ENCODE measurements around the gene TMCC1.
"Not testable (repeated sequence)": the region's sequence is repeated elsewhere in the genome, so short reads cannot be mapped to it uniquely, and the experiment has no call there.

The TMCC1 gene

DNA sequence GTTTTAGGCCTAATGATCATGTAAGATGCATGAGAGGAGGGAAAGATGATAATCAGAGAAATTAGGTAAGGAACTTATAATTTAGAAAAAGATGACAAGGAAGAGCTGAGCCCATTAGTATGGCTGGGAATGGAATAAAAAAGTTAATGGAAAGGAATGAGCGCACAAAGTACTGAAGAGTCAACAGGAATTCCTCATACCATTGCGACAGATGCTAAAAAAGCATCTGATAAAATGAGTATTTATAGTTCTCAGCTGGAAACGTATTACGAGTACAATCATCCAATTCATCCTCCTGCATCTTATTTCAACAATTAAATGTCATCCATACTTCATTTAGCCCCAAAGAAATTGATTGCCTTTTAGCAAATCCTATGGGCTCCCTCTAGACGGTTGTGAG is 58.9 kb downstream of the TMCC1 start:
- no peak for DNase-seq

DNA sequence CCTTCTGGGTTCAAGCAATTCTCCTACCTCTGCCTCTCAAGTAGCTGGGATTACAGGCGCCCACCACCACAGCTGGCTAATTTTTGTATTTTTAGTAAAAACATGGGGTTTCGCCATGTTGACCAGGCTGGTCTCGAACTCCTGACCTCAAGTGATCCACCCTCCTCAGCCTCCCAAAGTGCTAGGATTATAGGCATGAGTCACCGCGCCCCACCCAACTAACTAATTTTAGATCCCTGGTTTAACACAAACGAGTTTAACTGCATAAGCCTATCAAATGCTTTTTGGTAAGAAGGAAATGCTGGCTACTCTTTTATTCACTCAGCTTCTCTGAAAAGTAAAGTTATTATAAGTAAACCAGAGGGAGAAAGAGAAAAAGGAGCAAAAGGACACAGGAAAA is 61.6 kb downstream of the TMCC1 start:
- not testable (repeated sequence) for DNase-seq

DNA sequence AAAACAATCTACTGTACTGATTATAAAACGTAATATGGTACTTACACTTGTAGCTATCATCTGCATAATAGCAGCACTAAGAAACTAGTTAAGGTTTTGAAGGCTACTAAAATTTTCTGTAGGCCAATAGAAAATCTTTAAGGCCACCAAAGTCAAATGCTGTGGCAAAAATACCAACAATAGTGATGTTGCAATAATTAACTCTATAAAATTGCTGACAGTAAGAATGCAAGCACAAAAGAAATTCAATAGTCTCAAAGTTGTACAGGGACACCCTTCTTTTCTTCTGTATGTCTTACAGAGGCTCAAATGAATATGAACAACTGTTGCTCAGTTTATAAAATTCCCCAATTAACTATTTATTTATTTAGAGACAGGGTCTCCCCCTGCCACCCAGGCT is 62.0 kb downstream of the TMCC1 start:
- DNase-seq: no peak

DNA sequence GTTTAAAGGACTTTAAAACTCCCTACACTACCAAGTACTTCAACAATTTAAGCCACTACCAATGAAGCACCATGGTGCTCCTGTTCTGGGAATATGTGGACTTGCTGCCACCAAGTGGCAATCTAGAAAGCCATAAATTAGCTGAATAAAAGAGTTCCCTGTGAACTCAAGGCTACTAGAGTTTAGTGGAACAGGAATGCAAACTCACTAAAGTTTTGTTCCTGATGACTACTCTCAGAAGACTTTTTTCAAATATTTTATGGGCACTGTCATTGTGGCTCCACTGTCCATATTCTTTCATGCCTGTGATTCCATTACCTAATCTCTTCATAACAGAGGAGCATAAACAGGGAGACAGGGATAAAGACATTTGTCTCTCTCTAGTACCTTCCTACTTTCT is 63.9 kb downstream of the TMCC1 start:
- DNase-seq: peak; percentile 39

DNA sequence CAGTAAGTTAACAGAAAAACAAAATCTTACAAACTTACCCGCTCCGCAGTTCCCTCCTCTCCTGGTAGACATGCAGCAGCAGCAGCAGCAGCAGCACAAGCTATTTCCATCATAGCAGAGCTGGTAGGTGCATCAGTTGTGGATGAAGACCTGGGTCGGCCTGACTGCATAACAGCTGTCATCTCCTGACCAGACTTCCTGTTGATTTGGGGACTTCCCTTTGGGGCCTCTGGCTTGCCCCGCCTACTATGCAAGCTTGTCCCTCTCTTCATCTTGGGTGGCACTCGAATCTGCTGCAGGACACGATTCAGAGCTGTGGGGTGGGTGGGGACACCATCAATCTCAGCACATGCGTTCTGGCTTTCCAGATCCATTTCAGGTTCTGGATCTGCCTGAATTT is 65.7 kb downstream of the TMCC1 start:
- DNase-seq: no peak

DNA sequence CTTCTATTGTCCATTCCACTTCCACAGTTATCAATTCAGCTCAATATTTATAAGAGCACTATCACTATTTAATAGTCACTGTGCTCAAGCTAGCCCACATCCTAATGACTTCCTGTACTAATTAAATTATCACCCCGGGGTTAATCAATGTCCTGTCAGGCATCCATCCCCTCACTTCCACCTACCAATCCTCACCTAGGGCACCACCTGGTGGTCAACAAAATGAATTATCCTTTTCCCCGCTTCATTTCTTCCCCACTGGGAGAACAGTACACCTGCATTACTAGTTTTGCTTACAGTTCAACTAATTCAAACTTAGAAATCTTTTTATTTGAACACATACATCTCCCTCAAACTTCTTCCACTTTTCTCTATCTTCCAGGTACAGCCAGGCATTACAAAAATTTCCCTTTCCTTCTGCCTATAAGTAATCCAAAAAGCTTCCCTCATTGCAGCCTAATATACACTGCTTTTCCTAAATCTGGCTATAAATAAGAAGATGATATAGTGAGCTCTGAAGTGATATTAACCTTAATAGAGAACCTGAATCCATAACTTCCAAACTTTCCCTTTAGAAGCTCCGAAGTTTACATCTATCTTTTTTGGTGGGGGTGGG is 68.5 kb downstream of the TMCC1 start:
- peak; percentile 19 for DNase-seq

DNA sequence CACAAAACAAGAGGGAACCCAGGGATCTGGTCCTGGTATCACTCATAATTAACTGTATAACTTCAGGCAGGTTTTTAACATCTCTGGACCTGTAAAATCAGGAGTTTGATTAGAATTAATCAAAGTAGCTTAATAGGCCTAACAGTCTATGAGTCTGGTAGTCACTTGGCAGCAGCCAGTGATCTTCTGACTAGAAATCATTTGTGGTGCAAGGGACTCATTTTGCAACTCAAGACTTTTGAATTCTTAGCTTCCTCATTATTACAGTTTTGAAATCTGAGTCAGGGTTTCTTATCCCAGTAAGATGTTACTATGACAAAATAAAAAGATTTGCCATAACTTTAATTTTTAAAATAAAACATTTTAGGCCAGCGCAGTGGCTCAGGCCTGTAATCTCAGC is 70.8 kb downstream of the TMCC1 start:
- DNase-seq: no peak

DNA sequence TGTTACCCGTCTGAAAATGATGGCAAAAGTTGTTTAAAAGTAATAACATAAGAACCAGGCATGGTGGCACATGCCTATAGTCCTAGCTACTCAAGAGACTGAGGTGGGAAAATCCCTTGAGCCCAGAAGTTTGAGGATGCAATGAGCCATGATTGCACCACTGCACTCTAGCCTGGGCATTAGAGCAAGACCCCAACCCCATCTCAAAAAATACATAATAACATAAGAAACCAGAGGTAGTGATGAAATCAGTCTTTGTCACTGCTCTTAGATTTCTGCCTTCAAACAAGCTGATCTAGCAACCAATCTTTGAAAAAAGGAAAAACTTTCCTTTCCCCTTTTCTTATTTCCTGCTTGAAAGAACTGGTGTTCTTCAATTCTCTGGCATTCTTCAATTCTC is 71.3 kb downstream of the TMCC1 start:
- no peak for DNase-seq

DNA sequence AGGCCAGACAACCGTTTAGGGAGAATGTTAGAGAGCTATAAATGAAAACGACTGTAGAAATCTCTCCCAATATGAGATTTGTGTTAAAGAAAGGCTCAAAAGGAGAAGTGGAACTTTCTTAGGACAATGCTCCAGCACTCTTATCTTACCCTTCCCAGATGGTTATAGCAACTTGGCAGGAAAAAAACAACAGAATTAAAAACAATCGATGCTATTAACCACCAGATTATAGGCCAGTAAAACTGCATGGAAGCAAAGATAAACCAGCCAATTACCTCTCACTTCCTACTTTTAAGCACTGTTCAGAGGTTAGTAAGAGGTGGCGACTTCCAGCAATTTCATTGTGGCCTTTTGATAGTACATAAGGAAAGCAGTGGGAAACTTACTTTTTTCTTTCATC is 72.9 kb downstream of the TMCC1 start:
- no peak for DNase-seq

DNA sequence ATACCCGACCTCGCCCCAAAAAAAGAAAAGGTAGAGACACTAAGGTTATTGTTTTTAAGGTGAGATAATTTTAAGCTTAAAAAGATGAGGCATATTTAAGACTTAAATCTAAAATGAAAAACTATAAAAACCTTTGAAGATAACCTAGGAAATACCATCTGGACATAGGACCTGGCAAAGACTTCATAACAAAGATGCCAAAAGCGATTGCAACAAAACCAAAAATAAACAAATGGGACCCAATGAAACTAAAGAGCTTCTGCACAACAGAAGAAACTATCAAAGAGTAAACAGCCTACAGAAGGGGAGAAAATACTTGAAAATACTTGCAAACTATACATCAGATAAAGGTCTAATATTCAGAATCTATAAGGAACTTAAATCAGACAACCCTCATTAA is 80.9 kb downstream of the TMCC1 start:
- DNase-seq: no peak

DNA sequence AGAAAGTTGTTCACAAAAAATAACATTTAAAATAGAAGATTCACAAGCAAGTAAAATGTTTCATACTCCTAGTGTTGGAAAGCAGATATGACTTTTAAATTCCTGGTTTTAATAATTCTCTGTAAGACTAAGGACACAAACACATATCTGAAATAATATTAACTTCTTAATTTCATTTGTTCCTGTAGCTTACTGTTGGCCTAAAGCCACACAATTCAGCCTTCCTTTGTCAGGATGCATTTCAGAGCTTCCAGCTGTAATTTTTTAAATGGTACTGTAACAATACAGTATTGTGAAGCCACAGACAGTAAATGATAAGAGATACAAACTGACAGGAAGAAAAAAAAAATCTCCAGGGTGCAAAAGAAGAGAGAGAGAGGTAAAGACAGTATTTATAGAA is 84.2 kb downstream of the TMCC1 start:
- no peak for DNase-seq

DNA sequence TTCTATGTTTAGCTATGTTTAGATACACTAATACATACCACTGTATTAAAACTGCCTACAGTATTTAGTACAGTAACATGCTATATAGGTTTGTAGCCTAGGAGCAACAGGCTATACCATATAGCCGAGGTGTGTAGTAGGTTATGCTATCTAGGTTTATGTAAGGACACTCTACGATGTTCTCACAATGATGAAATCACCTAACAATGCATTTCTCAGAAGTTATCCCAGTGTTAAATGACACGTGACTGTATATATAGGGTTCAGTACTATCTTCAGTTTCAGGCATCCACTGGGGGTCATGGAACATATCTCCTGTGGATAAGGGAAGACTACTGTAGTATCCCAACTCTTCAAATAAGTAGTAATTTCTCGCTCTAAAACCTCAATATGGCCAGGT is 97.4 kb downstream of the TMCC1 start:
- no peak for DNase-seq

DNA sequence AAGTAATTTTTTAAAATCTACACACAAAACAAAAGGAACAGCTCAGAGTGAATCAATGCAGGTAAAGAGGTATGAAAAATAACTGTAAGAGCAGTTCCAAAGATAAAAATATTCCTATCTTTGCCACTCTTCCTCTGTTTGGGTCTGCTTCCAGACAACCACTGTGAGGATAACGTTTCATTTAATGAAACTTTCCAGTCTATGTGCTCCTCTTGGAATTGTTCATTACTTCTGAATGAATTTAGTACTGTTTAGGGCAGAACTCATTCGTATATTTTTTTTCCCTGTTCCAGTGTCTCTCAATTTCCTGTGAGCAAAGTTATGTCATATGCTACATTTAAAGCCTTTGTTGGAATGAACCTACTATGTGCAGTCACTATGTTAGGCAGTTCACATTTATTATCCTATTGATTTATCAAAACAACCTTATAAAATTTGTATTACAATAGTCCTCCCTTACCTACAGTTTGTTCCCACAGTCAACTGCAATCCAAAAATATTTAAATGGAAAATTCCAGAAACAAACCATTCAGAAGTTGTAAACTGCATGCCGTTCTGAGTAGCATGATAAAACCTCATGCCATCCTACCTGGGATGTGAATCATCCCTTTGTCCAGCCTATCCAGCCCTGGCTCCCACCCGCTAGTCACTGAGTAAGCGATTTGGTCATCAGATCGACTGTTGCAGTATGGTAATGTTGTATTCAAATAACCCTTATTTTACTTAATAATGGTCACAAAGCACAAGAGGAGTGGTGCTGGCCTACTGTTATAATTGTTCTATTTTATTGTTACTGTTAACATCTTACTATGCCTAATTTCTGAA is 98.1 kb downstream of the TMCC1 start:
- no peak for DNase-seq

DNA sequence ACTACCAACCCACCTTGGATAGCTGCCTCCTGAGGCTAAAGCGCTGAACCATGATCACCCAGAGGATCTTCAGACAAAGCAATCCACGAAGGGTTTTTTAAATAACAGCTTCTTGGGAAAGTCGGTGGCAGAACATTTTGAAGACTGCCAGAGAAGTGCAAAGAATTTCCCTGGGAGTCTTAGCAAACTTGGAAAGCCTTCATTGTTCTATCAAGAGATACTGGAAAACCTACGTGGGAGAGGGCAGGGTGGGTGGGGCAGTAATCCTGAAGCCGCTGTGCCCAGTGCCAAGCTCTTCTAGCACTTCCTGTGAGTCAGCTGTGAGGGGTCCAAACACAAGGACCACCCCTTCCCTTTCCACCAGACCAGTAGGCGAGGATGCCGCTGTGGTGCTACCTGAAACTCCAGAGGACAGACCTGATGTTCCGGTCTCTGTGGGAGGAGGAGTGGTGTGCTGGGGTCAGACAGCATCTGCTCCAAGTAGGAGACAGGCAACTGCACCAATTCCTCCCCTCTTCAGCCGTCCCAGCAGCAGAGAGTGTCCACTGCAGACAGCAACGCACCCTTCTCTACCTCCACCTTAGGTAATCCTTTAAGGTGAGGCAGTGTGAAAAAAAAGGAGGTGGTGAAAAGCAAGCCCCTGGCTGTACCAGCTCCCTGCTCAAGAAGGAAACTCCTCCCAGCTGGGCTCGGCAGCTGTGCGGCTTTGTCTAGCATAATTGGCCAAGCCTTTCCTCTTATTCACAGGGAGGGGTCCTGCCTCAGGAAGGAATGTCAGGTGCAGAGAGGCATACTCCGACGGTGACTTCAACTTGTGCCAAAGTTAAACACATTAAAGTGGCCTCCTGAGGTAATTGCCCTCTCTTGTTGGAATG is 99.0 kb downstream of the TMCC1 start:
- no peak for DNase-seq

DNA sequence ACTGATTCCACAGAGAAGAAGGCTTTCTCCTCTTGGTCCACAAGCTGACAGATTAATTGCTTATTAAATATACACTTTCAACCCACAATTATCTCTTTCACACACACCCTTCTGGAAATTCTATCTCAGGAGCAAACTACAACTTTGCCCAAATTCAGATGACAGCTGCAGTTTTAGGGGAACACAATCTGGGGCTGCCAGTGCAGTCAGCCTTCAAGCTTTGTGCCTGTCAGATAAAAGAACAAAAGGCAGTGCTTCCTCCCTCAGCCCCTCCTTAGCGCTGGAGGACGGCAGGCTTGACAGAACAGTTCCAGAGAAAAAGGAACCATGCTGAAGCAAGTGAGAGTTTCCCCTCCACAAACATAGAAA is 99.6 kb downstream of the TMCC1 start:
- no peak for DNase-seq

DNA sequence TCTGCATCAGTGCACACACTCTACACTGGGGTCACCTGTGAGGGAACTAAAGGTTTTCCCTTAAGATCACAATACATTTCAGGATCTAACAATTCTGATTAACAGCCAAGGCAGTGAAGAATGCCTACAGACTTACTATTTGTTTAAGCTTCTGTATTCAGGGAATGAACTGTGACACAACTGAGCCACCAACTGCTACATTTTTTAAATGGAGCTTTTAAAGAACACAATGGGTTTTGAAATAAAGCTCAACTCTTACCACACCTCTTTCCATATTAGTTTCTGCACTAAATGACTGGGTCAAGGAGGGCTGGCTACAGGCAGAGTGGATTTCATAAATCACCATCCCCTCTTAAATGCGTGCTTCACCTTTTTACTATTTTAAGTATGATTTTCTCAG is 100.2 kb downstream of the TMCC1 start:
- no peak for DNase-seq

DNA sequence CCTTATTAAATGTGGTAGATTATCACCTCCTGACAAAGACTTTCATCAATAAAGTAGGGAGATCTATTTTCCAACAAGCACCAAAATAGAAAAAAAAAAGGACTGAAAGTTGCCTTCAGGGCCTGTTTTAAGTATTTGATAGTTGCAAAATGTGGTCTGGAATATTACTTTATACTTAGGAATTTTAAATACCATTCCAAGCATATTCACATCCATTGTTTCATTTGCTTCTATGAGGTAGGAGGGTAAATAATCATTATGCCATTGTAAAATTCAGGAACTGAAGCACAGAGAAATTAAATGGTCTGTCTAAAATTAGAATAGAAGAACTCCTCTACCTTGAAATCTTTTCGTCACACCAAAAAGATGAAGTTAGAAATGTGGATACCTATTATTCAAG is 110.0 kb downstream of the TMCC1 start:
- no peak for DNase-seq

DNA sequence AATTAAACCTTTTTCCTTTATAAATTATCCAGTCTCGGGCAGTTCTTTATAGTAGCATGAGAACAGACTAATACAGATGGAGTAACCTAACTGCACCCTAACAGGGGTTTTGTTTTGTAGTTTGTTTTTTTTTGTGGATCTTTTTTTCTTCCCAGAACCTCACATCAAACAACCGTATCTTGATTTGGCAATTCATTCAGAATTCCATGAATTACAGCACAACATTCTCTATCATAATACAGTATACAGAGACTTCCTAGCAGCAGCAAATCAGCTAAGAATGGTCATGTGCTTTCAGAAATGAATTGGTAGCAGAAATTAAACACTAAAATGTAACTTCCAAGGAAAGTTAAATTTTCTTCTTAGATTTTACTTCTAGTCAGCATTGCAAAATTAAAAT is 114.6 kb downstream of the TMCC1 start:
- no peak for DNase-seq

DNA sequence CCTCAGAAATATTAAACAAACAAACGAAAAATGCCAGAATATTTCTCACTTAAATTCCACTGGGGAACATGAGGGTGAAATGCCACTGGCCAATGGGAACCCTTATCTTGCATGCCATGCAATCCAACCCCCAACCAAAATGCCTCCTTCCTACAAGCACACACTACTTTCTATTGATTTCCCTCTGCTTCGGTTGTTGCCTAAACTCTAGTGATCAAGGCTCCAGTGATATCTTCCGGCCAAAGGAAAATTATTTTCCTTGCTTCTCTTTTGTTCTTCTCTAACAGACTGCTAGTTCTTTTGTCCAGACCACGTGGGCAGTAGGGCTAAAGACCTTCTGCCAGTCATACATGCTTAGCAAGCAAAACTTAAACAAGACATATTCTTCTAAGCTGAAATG is 115.7 kb downstream of the TMCC1 start:
- no peak for DNase-seq

DNA sequence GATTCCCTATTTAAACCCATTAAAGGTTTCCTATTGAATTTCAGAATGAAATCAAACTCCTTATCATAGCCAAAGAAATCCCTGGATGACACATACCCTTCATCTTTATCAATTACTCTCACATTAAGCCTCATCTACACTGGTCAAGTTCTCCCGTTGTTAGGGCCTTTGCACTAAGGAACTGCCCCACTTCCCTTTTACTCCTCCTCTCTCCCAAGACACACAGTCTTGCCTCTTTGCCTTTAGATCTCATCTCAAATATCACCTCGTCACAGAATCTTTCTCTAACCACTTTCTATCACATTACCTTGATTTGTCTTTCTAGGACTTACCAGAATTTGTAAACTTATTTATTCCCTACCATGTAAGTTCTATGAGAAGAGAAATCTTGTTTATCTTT is 117.6 kb downstream of the TMCC1 start:
- no peak for DNase-seq

DNA sequence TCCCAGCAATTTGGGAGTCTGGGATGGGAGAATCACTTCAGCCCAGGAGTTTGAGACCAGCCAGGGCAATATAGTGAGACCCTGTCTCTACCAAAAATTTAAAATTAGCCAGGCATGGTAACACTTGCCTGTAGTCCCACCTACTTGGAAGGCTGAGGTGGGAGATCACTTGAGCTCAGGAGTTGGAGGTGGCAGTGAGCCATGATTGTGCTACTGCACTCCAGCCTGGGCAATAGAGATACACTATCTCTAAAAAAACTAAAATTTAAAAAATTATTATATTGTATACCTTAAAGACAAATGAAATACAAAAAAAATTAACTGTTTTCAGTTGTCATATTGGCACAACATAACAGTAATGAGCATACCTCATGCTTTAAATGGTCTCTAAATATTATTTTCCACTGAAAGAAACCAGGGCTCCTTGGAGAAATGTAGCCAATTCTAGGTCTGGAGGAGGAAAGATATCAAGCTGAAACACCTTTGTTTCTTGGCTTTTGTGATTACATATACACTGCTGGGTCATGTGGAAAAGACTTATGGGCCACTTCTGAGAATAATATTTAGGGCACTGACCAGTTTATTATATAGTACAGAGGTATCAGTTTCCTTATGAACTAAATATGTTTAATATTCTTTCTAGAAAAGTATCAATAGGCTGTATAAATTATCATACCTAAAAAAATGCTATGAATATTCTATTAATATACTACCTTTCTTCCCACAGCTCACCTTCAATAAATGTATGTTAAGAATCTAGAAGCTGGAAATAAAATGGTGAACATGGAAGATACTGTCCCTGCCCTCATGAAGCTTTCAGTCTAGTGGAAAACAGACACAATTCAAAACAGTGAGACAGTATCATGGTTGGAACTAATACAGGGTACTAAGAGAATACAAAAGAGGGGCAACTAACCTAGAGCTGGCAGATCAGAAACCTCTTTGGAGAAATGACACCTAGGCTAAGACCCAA is 119.5 kb downstream of the TMCC1 start:
- DNase-seq: no peak

DNA sequence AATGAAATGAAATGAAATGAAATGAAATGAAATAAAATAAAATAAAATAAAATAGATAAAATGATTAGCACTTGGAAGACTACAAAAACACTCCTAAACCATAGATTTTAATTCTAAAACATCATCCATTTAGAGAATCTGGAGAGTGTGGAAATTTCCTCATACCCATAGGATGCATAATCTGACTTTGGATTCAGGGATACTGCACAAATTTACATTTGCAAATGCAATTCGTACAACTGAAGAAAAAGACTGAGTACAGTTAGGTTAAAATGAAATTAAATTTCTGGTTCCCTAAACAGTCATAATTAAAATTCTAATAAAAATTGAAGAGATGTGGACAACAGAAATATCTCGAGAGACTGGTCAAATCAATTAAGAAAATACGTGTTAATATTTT is 122.9 kb downstream of the TMCC1 start:
- no peak for DNase-seq

DNA sequence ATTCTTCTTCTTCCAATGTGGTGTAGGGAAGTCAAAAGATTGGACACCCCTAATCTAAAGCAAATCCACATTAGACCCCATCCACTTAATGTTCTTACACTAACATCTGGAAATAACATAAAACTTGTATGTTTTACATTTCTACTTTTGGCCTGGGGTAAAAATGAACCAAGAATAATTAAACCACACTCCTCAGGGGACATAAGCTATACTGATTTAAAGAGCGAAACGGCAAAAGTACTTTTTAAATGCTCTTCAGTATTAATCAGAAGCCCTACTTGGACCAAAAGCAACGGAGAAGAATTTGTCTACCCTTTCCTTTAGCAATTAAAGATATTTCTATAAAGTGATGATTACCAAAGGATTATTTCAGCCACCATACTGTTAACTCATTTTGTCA is 123.9 kb downstream of the TMCC1 start:
- DNase-seq: no peak
